AG04450 (cell line): ENCODE data around the gene PRSS21. TPM values are rescaled to one million over a fixed set of nuclear protein-coding genes. Genes with fewer than 3 reads are reported as not detected.

Experiments used
- CTCF ChIA-PET: fragments of 300-600, 350-600 bp; formaldehyde crosslinking; extraction: SDS; loops from one replicate; lab custom pipeline; 2022; ENCODE audit warnings: antibody characterized with exemption, inconsistent platforms; lab: Charles Lee
- POLR2A ChIA-PET: fragments of 350-600 bp; formaldehyde crosslinking; extraction: SDS; loops from one replicate; lab custom pipeline; 2021; ENCODE audit warnings: antibody characterized with exemption, inconsistent platforms; lab: Yijun Ruan, JAX
- DNase-seq: peaks from one replicate; pipeline ENCODE4 v3.0.0-alpha.2; 2011; ENCODE audit warnings: low read depth, low spot score
- H3K27ac ChIP-seq: one replicate; pipeline ENCODE4 v1.5.1; 2012; ENCODE audit warnings: low read depth, low read length, control low read depth
- H3K27me3 ChIP-seq: one replicate; pipeline ENCODE4 v1.6.0; 2012; ENCODE audit warnings: low read length; ENCODE audit not compliant: control insufficient read depth, insufficient read depth
- H3K4me3 ChIP-seq: 2 replicates; pipeline ENCODE4 v1.5.1; 2011; ENCODE audit warnings: mild to moderate bottlenecking, low read depth, low read length, control low read depth
- H3K9me3 ChIP-seq: 2 replicates; pipeline ENCODE4 v1.5.1; 2012; ENCODE audit warnings: low read length; ENCODE audit not compliant: control insufficient read depth, insufficient read depth
- CTCF ChIP-seq: IDR thresholded peaks from 2 replicates; pipeline ENCODE4 v1.5.1; 2011; ENCODE audit warnings: low read depth, low read length, control low read depth, inconsistent platforms
- polyA plus RNA-seq: library from polyadenylated mRNA; depleted of rRNA; stranded (reverse); fragments of >200 nt; gene quantifications from 2 replicates; pipeline ENCODE4 v1.2.3, GENCODE V29; 2011

Gene PRSS21
- polyA plus RNA-seq, 1 experiment: 0.17 TPM

- no peak for TF ChIP-seq CTCF
- no peaks in the 10 kb centered on the region for H3K27me3 ChIP-seq
- peak; percentile 18 for DNase-seq
- H3K27ac ChIP-seq: peak within 1 kb of the TSS; percentile 92
- H3K4me3 ChIP-seq: peak within 1 kb of the TSS; percentile 96
- POLR2A ChIA-PET: interaction anchor here (1.0 to 3.7 kb wide), 3 partner anchors 14 to 95 kb away, joined by 3 to 17 read pairs (median 3); partner anchors contain the start of genes KCTD5 and SRRM2
- CTCF ChIA-PET: interaction anchor here (1.7 kb wide), 1 partner anchor 90 kb away, joined by 9 read pairs; no protein-coding TSS in a partner anchor
- H3K9me3 ChIP-seq: no peaks in the 10 kb centered on the region; the same call in 1 of the 2 replicates
Measured at GRCh38 chr16:2777231-2777902, 39.7 kb upstream of the PRSS21 start, which contains the start of gene ELOB. ELOB (minus strand) TSS chr16:2777280; CDS start chr16:2777239, 41 bp downstream.

DNA sequence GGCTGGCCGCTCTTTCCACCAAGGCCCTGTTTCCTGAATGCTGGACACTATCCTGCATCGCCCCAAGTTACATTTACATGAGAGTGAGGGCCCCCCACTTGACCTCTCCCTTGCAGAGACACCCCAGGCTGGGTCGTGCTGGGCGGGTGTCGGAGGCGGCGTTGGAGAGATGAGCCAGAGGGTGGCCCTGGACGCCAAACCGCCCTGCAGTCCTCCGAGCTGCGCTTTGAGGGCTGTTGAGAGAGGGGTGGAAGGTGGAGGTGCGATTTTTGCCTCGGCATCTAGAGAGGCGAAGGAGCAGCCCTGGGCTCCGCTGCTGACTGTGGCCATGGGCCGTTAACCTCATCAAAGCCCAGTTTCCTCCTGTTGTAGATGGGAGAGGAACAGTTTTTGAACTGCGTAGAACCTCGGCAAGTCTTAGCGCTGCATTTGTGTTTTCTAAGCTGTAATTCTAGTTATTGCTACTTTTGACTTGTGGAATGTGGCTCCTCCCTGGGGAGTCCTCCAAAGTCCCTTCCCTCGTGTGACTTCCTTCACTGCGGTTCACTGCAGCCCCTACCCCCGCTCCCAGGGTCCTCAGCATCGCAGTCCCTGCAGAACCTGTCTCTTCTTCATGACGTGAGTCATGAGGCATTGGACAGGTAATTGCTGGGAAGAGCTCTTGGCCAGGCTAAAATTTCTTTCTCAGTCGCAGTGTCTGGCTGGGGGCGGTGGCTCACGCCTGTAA, 39.0 kb upstream of the PRSS21 start:
- ChIA-PET CTCF (interaction anchor here (0.6 to 1.7 kb wide), 2 partner anchors 90 to 141 kb away, joined by 3 to 9 read pairs; no protein-coding TSS in a partner anchor), POLR2A (interaction anchor here (1.0 to 1.2 kb wide), 2 partner anchors 14 to 96 kb away, joined by 3 read pairs; partner anchors contain the start of gene KCTD5)
- Histone ChIP-seq H3K4me3 (peak overlapping the region; percentile 96), H3K27me3 (peaks cover under 1% of the 10 kb centered on the region), H3K9me3 (no peaks in the 10 kb centered on the region; the same call in 1 of the 2 replicates), H3K27ac (peak overlapping the region; percentile 92)
- no peak for DNase-seq
- no peak for TF ChIP-seq CTCF

GRCh38 chr16:2778630-2778958, 38.4 kb upstream of the PRSS21 start:
- TF ChIP-seq CTCF: no peak
- POLR2A ChIA-PET: interaction anchor here (1.2 kb wide), 1 partner anchor 15 kb away, joined by 3 read pairs; no protein-coding TSS in a partner anchor
- H3K9me3 ChIP-seq: no peaks in the 10 kb centered on the region; the same call in 1 of the 2 replicates
- CTCF ChIA-PET: interaction anchor here (0.6 to 1.7 kb wide), 2 partner anchors 89 to 141 kb away, joined by 3 to 9 read pairs; no protein-coding TSS in a partner anchor
- no peak for DNase-seq
- H3K4me3 ChIP-seq: peak overlapping the region; percentile 96
- H3K27ac ChIP-seq: no peak overlapping the region
- H3K27me3 ChIP-seq: peaks cover 5% of the 10 kb centered on the region

DNA sequence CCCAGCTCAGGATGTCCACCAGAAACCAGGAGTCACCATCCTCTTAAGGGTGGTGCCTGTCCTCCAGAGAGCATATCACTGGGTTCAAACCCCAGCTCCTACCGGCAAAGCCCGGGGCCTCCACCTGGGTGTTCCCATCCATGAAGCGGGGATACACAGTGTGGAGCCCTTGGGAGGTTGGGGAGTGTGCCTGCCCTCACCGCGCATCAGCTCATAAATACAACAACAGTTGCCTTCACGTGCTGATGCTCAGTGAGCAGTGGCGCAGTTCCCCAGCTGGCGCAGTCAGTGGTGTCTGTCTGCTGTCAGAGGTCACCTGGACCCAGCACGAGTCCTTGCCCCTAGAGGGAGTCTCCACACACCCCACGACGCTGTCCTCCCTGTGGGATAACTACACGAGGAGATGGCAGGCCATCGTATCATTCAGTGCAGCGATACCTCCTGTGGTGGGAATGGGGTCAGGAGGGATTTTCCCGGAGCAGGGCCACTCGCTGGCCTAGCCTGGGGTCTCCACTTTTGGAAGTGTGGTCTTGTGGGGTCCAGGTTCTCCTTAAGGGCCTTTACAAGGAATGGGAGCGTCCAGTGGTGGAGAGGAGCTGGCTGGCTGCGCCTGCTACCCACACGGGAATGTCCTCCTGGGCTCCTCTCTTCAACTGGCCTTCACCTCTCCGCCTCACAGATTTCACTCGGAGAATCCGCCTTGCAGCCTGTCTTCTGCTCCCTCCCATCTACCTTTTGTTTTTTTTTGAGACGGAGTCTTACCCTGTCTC, 37.7 kb upstream of the PRSS21 start:
- Histone ChIP-seq H3K4me3 (no peak overlapping the region), H3K27me3 (peaks cover 11% of the 10 kb centered on the region), H3K9me3 (no peaks in the 10 kb centered on the region; the same call in 1 of the 2 replicates), H3K27ac (no peak overlapping the region)
- ChIA-PET POLR2A (no interaction called here), CTCF (interaction anchor here (1.7 kb wide), 1 partner anchor 88 kb away, joined by 9 read pairs; no protein-coding TSS in a partner anchor)
- no peak for TF ChIP-seq CTCF
- no peak for DNase-seq
